ENCODE measurements around the gene FZD2. TPM values are rescaled to one million over a fixed set of nuclear protein-coding genes. Genes with fewer than 3 reads are reported as not detected.

The FZD2 gene
- total RNA-seq, 1 experiment from 2014 or later, result 12.8 TPM

- Histone ChIP-seq H3K27ac (ENCODE audit: low read depth, low read length) (no peak overlapping the region), H3K4me2 (ENCODE audit: low read length) (no peak overlapping the region; the same call in 1 of the 2 replicates), H3K79me2 (ENCODE audit: insufficient read depth, low read length) (no peaks in the 10 kb centered on the region), H3K36me3 (ENCODE audit: control insufficient read depth in 1 of 2, insufficient read depth in 2 of 2, low read length in 2 of 2) (no peaks in the 10 kb centered on the region), H3K4me1 (ENCODE audit: control insufficient read depth in 1 of 2, insufficient read depth in 2 of 2, low read length in 2 of 2) (peaks cover 0 to 8% of the 10 kb centered on the region in 2 experiments; a peak in 3 of 4 replicates), H3K27me3 (ENCODE audit: insufficient read depth, low read length) (no peaks in the 10 kb centered on the region), H2AFZ (ENCODE audit: low read depth, low read length, poor library complexity, severe bottlenecking) (peak overlapping the region; percentile 56), H4K20me1 (ENCODE audit: insufficient read depth) (no peaks in the 10 kb centered on the region), H3K9me3 (ENCODE audit: control insufficient read depth in 1 of 2, insufficient read depth in 1 of 2, low read depth in 1 of 2, low read length in 2 of 2) (peaks cover 0 to 6% of the 10 kb centered on the region in 2 experiments; a peak in 1 of 4 replicates), H3K9me2 (ENCODE audit: insufficient read depth) (no peaks in the 10 kb centered on the region), H3K9ac (ENCODE audit: low read length) (no peak overlapping the region), H3K4me3 (replicated peaks in 1 of 2; ENCODE audit: low read depth in 1 of 2, low read length in 2 of 2) (no peak overlapping the region)
- CTCF ChIA-PET, result interaction anchor here (0.6 to 2.7 kb wide), 27 partner anchors 9 to 580 kb away, joined by 3 to 24 read pairs (median 5); partner anchors contain the start of genes FAM171A2, FZD2 and GPATCH8
- no TSS peak for BruUV-seq (replicated peaks)
- ATAC-seq (peak; percentile 39), DNase-seq (ENCODE audit: low read depth, low spot score) (no peak)
- no peak for TF ChIP-seq TCF7L2 (IDR thresholded peaks at IDR 0.05; ENCODE audit: borderline replicate concordance, extremely low read depth, insufficient read depth, insufficient read length)
- no peak for TF ChIP-seq RAD21 (IDR thresholded peaks at IDR 0.05; ENCODE audit: low read depth)
- no peak for TF ChIP-seq CTCF (IDR thresholded peaks at IDR 0.05 in 2 of 3, conservative IDR thresholded peaks at IDR 0.05 in 1 of 3; ENCODE audit: borderline replicate concordance in 1 of 3, insufficient read depth in 1 of 3, low read depth in 2 of 3, low read length in 2 of 3)
- no peak for TF ChIP-seq YY1 (IDR thresholded peaks at IDR 0.05; ENCODE audit: extremely low read depth, insufficient replicate concordance, low read depth, low read length)
- no peak for TF ChIP-seq SP1 (IDR thresholded peaks at IDR 0.05; ENCODE audit: low read depth)
- TF ChIP-seq, protein P1, sequence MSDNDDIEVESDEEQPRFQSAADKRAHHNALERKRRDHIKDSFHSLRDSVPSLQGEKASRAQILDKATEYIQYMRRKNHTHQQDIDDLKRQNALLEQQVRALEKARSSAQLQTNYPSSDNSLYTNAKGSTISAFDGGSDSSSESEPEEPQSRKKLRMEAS (IDR thresholded peaks at IDR 0.05), result no peak
- no peak for TF ChIP-seq SRF (IDR thresholded peaks at IDR 0.05; ENCODE audit: low read depth)
- TF ChIP-seq POLR2AphosphoS5 (IDR thresholded peaks at IDR 0.05; ENCODE audit: low read depth, low read length), result no peak
- TF ChIP-seq EZH2 (IDR thresholded peaks at IDR 0.05), result no peak
- POLR2A ChIA-PET, result interaction anchor here (0.9 to 2.3 kb wide), 5 partner anchors 12 to 78 kb away, joined by 3 to 12 read pairs (median 4); partner anchors contain the start of gene GPATCH8
- RAD21 ChIA-PET (ENCODE audit: low non-redundant PET in 1 of 2, low total read pairs in 2 of 2, uncharacterized antibody in 2 of 2, unreplicated experiment in 2 of 2), result interaction anchor here (0.8 to 1.0 kb wide), 3 partner anchors 10 to 121 kb away, joined by 3 to 5 read pairs (median 3); no protein-coding TSS in a partner anchor
- intact Hi-C loops (cut with micrococcal nuclease), result loop anchor here (1.0 to 10.0 kb wide), 3 partner anchors 76 to 309 kb away; partner anchors contain the start of gene UBTF
Measured at GRCh38 chr17:44523672-44523972, 33.7 kb upstream of the FZD2 start.

All from HCT116 (cell line).